Endothelial cell of umbilical vein (primary cell): ENCODE results near the gene IL10RB.

ENCODE experiments used
- CTCF ChIP-seq, 2 donors: IDR thresholded peaks; 1 replicate in 1 of 2; 2 replicates in 1 of 2; pipeline ENCODE4 v1.5.1; 2011; ENCODE audit warnings: low read length in 2 of 2, mild to moderate bottlenecking in 2 of 2, moderate library complexity in 2 of 2, control low read depth in 1 of 2, inconsistent platforms in 1 of 2, low read depth in 1 of 2; ENCODE audit not compliant: insufficient read depth in 1 of 2; ENCODE audit errors: extremely low read depth in 1 of 2
- GATA2 ChIP-seq: IDR thresholded peaks from 2 replicates; pipeline ENCODE4 v1.7.0; 2011; ENCODE audit warnings: low read depth, mild to moderate bottlenecking, moderate library complexity, mixed read lengths, low read length; ENCODE audit not compliant: insufficient read length, insufficient read depth
- MAX ChIP-seq: IDR thresholded peaks from 2 replicates; pipeline ENCODE4 v1.6.1; 2011; ENCODE audit not compliant: insufficient read depth, insufficient read length
- POLR2A ChIP-seq: IDR thresholded peaks from 2 replicates; pipeline ENCODE4 v1.6.1; 2012; ENCODE audit warnings: low read depth, mild to moderate bottlenecking, control low read depth, low read length

GRCh38 chr21:33255404-33255803 lies 10.8 kb upstream of the IL10RB start:
- no peak for TF ChIP-seq CTCF (IDR thresholded peaks at IDR 0.05; ENCODE audit: extremely low read depth in 1 of 2, insufficient read depth in 1 of 2, low read depth in 1 of 2, low read length in 2 of 2)
- no peak for TF ChIP-seq POLR2A
- no peak for TF ChIP-seq GATA2
- no peak for TF ChIP-seq MAX
